Caco-2 (cell line): Measurements from ENCODE around the gene RPUSD3. TPM values are rescaled to one million over a fixed set of nuclear protein-coding genes. Genes with fewer than 3 reads are reported as not detected.
"Not testable (repeated sequence)": the region's sequence is repeated elsewhere in the genome, so short reads cannot be mapped to it uniquely, and the experiment has no call there.

Experiments
- BruUV-seq: library from RNA; stranded (reverse); fragments of 400-500 nt; replicated peaks from 2 replicates; lab custom pipeline; 2021; lab: Mats Ljungman, UMichigan
- CTCF ChIA-PET: fragments of 300-600 bp; sonication (Branson Sonifier 250); formaldehyde crosslinking; loops from one replicate; lab custom pipeline; 2022; ENCODE audit warnings: antibody characterized with exemption; lab: Charles Lee
- POLR2A ChIA-PET: fragments of 300-600 bp; sonication (Branson Sonifier 250); formaldehyde crosslinking; loops from one replicate; lab custom pipeline; 2022; ENCODE audit warnings: antibody characterized with exemption; lab: Charles Lee
- DNase-seq, 2 experiments: peaks; one replicate each; pipeline versions ENCODE4 v3.0.0 to v3.0.0-alpha.2; 2020 to 2022
- H3K27me3 ChIP-seq: replicated peaks from 2 replicates; pipeline ENCODE4 v1.6.0; 2011; ENCODE audit warnings: low read length; ENCODE audit not compliant: control insufficient read depth, insufficient read depth
- H3K36me3 ChIP-seq: 2 replicates; pipeline ENCODE4 v1.5.1; 2011; ENCODE audit warnings: low read length; ENCODE audit not compliant: control insufficient read depth, insufficient read depth
- H3K4me1 ChIP-seq: fragments of 250-450 bp; sonication (Bioruptor Pico); 2 replicates; pipeline ENCODE4 v1.5.1; 2020; ENCODE audit warnings: mild to moderate bottlenecking
- H3K4me3 ChIP-seq: 2 replicates; pipeline ENCODE4 v1.5.1; 2011; ENCODE audit warnings: low read depth, mild to moderate bottlenecking, control low read depth, low read length
- H3K9me3 ChIP-seq: fragments of 250-450 bp; sonication (Bioruptor Pico); 2 replicates; pipeline ENCODE4 v1.5.1; 2020; ENCODE audit warnings: mild to moderate bottlenecking, moderate library complexity
- H3K27ac Mint-ChIP-seq: one replicate; pipeline ENCODE4 v1.8.0; 2022; ENCODE audit warnings: mixed read lengths; ENCODE audit not compliant: unreplicated experiment
- H3K27me3 Mint-ChIP-seq: one replicate; pipeline ENCODE4 v1.8.0; 2022; ENCODE audit warnings: mixed read lengths; ENCODE audit not compliant: insufficient read depth, unreplicated experiment
- H3K36me3 Mint-ChIP-seq: one replicate; pipeline ENCODE4 v1.8.0; 2022; ENCODE audit warnings: mild to moderate bottlenecking, mixed read lengths; ENCODE audit not compliant: insufficient read depth, unreplicated experiment
- H3K4me1 Mint-ChIP-seq: one replicate; pipeline ENCODE4 v1.8.0; 2022; ENCODE audit warnings: low read depth, mixed read lengths; ENCODE audit not compliant: unreplicated experiment
- H3K4me3 Mint-ChIP-seq: one replicate; pipeline ENCODE4 v1.8.0; 2022; ENCODE audit warnings: mild to moderate bottlenecking, moderate library complexity, mixed read lengths; ENCODE audit not compliant: unreplicated experiment
- H3K9me3 Mint-ChIP-seq: one replicate; pipeline ENCODE4 v1.8.0; 2022; ENCODE audit warnings: mixed read lengths; ENCODE audit not compliant: unreplicated experiment
- intact Hi-C: fragments of 100-400 bp; cut with micrococcal nuclease; formaldehyde crosslinking; loops from one replicate; pipeline ENCODE4 v1.10.0; 2022; ENCODE audit not compliant: unreplicated experiment
- total RNA-seq: library from RNA; stranded (reverse); gene quantifications from 2 replicates; pipeline ENCODE4 v1.2.3, GENCODE V29; 2022
- TF ChIP-seq, protein P1 (sequence below), 2 experiments: fragments of 200-600 bp in 1 of 2; IDR thresholded peaks; 1 replicate in 1 of 2; 2 replicates in 1 of 2; pipeline versions ENCODE4 v1.5.1 to v1.8.0; 2011 to 2022; ENCODE audit warnings: antibody characterized with exemption in 1 of 2, control low read depth in 1 of 2, inconsistent platforms in 1 of 2, low read depth in 1 of 2, low read length in 1 of 2, mild to moderate bottlenecking in 1 of 2, moderate library complexity in 1 of 2; ENCODE audit not compliant: insufficient read depth in 1 of 2, severe bottlenecking in 1 of 2, unreplicated experiment in 1 of 2

RPUSD3 gene
- total RNA-seq, 1 experiment from 2014 or later = 61.8 TPM

DNA sequence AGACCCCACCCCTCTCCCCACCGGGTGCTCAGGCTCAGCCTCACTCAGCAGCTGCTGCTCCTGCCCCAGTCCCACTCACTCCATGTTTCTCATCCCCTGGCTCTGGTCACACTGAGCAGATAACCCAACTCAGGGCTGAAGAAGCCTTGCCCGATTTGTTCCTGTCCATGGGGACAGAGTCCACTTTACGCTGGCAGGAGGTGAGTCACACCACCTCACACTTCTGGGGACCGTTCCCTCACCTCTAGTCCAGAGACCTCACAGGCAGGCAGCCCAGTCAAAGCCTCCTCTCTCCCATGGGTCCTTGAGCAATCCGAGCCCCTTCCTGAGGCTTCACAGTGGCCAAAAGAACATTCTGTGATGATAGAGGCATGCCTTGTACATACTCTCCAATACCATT is 34.9 kb upstream of the RPUSD3 start:
- CTCF ChIA-PET = no interaction called here
- POLR2A ChIA-PET = interaction anchor here (0.5 to 0.6 kb wide), 2 partner anchors 8 to 11 kb away, joined by 3 to 4 read pairs; no protein-coding TSS in a partner anchor
- intact Hi-C loops = no loop called here
- H3K9me3 ChIP-seq = no peaks in the 10 kb centered on the region
- Mint-ChIP-seq H3K4me3 (peak overlapping the region; percentile 7), H3K27ac (peak overlapping the region; percentile 13), H3K36me3 (no peaks in the 10 kb centered on the region), H3K27me3 (no peaks in the 10 kb centered on the region), H3K9me3 (no peaks in the 10 kb centered on the region), H3K4me1 (peaks cover 13% of the 10 kb centered on the region)
- TF ChIP-seq, protein P1, sequence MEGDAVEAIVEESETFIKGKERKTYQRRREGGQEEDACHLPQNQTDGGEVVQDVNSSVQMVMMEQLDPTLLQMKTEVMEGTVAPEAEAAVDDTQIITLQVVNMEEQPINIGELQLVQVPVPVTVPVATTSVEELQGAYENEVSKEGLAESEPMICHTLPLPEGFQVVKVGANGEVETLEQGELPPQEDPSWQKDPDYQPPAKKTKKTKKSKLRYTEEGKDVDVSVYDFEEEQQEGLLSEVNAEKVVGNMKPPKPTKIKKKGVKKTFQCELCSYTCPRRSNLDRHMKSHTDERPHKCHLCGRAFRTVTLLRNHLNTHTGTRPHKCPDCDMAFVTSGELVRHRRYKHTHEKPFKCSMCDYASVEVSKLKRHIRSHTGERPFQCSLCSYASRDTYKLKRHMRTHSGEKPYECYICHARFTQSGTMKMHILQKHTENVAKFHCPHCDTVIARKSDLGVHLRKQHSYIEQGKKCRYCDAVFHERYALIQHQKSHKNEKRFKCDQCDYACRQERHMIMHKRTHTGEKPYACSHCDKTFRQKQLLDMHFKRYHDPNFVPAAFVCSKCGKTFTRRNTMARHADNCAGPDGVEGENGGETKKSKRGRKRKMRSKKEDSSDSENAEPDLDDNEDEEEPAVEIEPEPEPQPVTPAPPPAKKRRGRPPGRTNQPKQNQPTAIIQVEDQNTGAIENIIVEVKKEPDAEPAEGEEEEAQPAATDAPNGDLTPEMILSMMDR (IDR thresholded peaks at IDR 0.05; ENCODE audit: insufficient read depth in 1 of 2, low read depth in 1 of 2, low read length in 1 of 2, severe bottlenecking in 1 of 2, unreplicated experiment in 1 of 2) = no peak
- H3K36me3 ChIP-seq = no peaks in the 10 kb centered on the region
- H3K4me3 ChIP-seq = no peak overlapping the region
- H3K4me1 ChIP-seq = peaks cover 26% of the 10 kb centered on the region
- no peaks in the 10 kb centered on the region for H3K27me3 ChIP-seq
- DNase-seq = peak; percentile 38 to 80
- BruUV-seq = no TSS peak

DNA sequence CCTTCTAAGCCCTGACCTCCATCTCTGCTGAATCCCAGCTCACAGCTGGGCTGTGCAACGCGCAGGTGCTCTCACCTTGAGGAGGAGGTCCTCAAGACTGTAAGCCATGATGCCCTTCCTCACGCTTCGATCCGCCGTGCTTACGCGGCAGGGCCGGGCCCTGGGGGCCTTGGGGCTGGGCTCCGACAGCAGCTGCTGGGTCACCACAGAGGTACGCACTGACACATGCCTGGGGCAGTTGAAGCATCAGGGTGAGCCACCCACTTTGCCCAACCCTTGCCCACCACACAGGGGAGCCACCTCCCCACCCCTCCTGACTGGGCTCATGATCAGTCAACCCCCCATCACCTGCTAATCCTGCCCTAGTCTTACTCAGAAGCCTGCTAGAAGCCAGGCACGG is 33.2 kb upstream of the RPUSD3 start:
- H3K27me3 ChIP-seq = no peaks in the 10 kb centered on the region
- no peaks in the 10 kb centered on the region for H3K9me3 ChIP-seq
- Mint-ChIP-seq H3K9me3 (no peaks in the 10 kb centered on the region), H3K4me1 (peaks cover 13% of the 10 kb centered on the region), H3K4me3 (no peak overlapping the region), H3K36me3 (no peaks in the 10 kb centered on the region), H3K27ac (no peak overlapping the region), H3K27me3 (no peaks in the 10 kb centered on the region)
- no peak overlapping the region for H3K4me3 ChIP-seq
- TF ChIP-seq, protein P1 (IDR thresholded peaks at IDR 0.05; ENCODE audit: insufficient read depth in 1 of 2, low read depth in 1 of 2, low read length in 1 of 2, severe bottlenecking in 1 of 2, unreplicated experiment in 1 of 2) = no peak
- no peak for DNase-seq
- BruUV-seq = no TSS peak
- ChIA-PET CTCF (no interaction called here), POLR2A (no interaction called here)
- intact Hi-C loops = no loop called here
- no peaks in the 10 kb centered on the region for H3K36me3 ChIP-seq
- peaks cover 26% of the 10 kb centered on the region for H3K4me1 ChIP-seq

DNA sequence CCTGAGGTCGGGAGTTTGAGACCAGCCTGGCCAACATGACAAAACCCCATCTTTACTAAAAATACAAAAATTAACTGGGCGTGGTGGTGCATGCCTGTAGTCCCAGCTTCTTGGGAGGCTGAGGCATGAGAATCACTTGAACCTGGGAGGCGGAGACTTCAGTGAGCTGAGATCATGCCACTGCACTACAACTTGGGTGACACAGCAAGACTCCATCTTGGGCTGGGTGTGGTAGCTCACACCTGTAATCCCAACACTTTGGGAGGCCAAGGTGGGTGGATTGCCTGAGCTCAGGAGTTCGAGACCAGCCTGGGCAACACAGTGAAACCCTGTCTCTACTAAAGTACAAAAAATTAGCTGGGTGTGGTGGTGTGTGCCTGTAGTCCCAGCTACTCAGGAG is 32.4 kb upstream of the RPUSD3 start:
- H3K27ac Mint-ChIP-seq, H3K9me3 Mint-ChIP-seq, H3K4me3 ChIP-seq, H3K36me3 Mint-ChIP-seq, H3K27me3 Mint-ChIP-seq, intact Hi-C loops, BruUV-seq, H3K27me3 ChIP-seq, DNase-seq, CTCF ChIA-PET, POLR2A ChIA-PET, H3K4me3 Mint-ChIP-seq, H3K9me3 ChIP-seq, H3K36me3 ChIP-seq: not testable (repeated sequence)
- H3K4me1 ChIP-seq = peaks cover 26% of the 10 kb centered on the region
- H3K4me1 Mint-ChIP-seq = peaks cover 13% of the 10 kb centered on the region

DNA sequence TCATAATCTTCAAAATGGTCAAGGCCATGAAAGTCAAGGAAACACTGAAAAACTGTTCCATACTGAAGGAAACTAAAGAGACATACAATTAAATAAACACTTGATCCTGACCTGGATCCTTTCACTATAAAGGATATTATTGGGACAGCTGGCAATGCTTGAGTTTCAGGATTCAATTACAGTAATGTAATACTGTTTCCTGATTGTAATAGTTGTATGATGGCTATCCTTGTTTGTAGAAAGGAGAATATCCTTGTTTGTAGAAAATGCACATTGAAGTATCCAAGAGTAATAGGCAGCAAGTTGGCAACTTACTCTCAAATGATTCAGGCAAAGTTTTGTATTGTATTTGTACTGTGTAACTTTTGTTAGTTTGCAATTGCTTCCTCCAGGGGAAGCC is 31.6 kb upstream of the RPUSD3 start:
- H3K27me3 Mint-ChIP-seq = no peaks in the 10 kb centered on the region
- H3K27ac Mint-ChIP-seq = no peak overlapping the region
- peaks cover 11% of the 10 kb centered on the region for H3K4me1 Mint-ChIP-seq
- no peak overlapping the region for H3K4me3 Mint-ChIP-seq
- no peaks in the 10 kb centered on the region for H3K9me3 Mint-ChIP-seq
- TF ChIP-seq, protein P1 (IDR thresholded peaks at IDR 0.05; ENCODE audit: insufficient read depth in 1 of 2, low read depth in 1 of 2, low read length in 1 of 2, severe bottlenecking in 1 of 2, unreplicated experiment in 1 of 2) = no peak
- peaks cover 26% of the 10 kb centered on the region for H3K4me1 ChIP-seq
- H3K36me3 Mint-ChIP-seq = no peaks in the 10 kb centered on the region
- no TSS peak for BruUV-seq
- H3K36me3 ChIP-seq = no peaks in the 10 kb centered on the region
- ChIA-PET CTCF (no interaction called here), POLR2A (interaction anchor here (0.7 kb wide), 1 partner anchor 9 kb away, joined by 4 read pairs; no protein-coding TSS in a partner anchor)
- H3K27me3 ChIP-seq = no peaks in the 10 kb centered on the region
- H3K9me3 ChIP-seq = no peaks in the 10 kb centered on the region
- no peak overlapping the region for H3K4me3 ChIP-seq
- no peak for DNase-seq
- intact Hi-C loops = no loop called here

DNA sequence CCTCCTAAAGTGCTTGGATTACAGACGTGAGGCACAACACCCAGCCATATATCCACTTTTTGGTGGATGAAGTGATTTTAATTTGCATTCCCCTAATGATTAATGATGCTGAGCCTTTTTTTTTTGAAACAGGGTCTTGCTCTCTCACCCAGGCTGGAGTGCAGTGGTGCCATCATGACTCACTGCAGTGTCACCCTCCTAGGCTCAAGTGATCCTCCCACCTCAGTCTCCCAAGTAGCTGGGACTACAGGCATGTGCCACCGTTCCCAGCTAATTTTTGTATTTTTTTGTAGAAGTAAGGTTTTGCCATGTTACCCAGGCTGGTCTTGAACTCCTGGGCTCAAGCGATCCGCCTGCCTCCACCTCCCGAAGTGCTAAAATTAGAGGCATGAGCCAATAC is 28.3 kb upstream of the RPUSD3 start:
- BruUV-seq, H3K9me3 ChIP-seq, H3K27me3 ChIP-seq, H3K4me3 Mint-ChIP-seq, H3K27me3 Mint-ChIP-seq, POLR2A ChIA-PET, H3K4me1 Mint-ChIP-seq, DNase-seq, H3K36me3 Mint-ChIP-seq, H3K27ac Mint-ChIP-seq, H3K9me3 Mint-ChIP-seq, intact Hi-C loops, H3K4me1 ChIP-seq, H3K4me3 ChIP-seq, H3K36me3 ChIP-seq: not testable (repeated sequence)
- CTCF ChIA-PET = interaction anchor here (0.6 kb wide), 1 partner anchor 43 kb away, joined by 4 read pairs; no protein-coding TSS in a partner anchor
